ENCODE measurements around the gene TMPRSS13. TPM values are rescaled to one million over a fixed set of nuclear protein-coding genes. Genes with fewer than 3 reads are reported as not detected.

Gene TMPRSS13
- total RNA-seq, 3 donors from 2014 or later = 0.26 to 0.38 (median 0.38) TPM

DNA sequence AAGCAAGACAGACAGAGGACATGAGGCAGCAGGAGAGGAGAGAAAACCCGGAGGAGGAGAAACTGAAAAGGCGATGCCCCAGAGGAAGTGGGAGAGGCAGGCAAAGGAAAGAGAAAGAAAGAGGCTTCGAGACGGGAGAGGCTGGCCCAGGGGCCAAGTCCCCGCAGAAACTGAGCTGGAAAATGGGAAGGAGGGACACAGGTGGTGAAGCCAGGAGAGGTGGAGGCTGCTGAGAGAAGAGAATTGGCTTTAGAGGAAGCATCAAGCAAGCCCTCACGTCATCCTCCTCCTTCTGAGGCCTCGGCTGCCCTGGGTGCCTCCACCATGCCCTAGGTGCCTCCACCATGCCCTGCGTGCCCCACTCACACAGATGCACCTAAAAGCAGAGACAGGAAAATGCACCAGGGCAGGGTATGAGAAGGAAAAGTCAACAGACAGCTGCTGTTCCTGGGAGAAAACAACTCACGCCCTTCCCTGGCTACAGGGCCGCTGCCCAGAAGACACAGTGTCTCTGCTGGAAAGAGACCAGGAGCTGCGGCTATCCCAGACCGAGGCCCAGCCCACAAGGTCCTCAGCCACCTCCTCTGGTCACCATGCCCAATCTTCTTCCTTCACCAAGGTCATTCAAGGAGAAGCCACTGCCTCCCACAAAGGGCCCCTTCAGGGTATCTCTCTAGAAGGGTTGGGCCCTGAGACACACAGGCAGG lies 67.0 kb downstream of the TMPRSS13 start:
- DNase-seq (no peak), ATAC-seq (no peak)
- Mint-ChIP-seq H3K4me1 (ENCODE audit: low read depth) (no peaks in the 10 kb centered on the region), H3K9me3 (no peaks in the 10 kb centered on the region), H3K27me3 (ENCODE audit: low read depth) (peaks cover 10% of the 10 kb centered on the region), H3K4me3 (no peak overlapping the region), H3K36me3 (ENCODE audit: insufficient read depth) (no peaks in the 10 kb centered on the region)

DNA sequence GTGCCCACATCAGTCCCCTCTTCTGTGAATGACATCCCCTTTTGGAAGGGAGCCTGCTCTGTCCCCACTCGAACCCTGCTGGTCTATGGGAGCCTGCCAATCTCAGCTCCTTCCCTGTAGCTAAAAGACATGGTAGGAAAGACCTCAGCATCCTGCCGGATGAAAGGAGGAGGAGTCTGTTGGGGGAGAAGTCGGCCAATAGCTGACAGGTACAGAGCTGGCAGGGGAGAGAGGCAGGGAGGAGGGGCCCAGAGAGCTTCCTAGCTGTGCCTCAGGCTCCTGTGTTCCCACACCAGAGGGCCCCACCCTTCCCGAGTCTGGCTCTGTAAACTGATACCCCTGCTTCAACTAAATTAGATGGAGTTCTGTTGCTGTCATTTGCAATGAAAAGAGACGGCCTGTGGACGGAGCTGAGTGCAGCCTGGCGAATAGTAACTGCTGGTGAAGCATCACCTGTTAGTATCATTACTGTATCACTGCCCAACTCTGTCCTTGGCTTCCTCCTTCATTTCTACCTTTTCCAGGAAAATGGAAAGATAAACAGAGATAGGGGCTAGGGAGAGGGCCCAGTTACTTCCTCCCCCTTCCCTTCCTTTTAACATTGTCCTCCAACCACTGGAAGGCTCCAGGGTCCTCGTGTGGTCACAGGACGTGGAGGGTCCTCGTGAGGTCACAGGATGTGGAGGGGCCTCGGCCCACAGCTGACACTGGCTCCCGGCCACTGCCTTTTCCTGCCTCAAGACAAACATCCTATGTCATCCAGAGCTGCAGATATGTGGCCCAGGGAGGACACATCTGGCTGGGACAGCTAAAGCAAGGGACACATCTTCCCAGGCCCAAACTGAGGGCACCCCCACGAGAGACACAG lies 67.8 kb downstream of the TMPRSS13 start:
- Mint-ChIP-seq H3K36me3 (ENCODE audit: insufficient read depth) (no peaks in the 10 kb centered on the region), H3K4me3 (no peak overlapping the region), H3K27me3 (ENCODE audit: low read depth) (peaks cover 10% of the 10 kb centered on the region), H3K4me1 (ENCODE audit: low read depth) (no peaks in the 10 kb centered on the region), H3K9me3 (no peaks in the 10 kb centered on the region)
- DNase-seq (no peak), ATAC-seq (no peak)

DNA sequence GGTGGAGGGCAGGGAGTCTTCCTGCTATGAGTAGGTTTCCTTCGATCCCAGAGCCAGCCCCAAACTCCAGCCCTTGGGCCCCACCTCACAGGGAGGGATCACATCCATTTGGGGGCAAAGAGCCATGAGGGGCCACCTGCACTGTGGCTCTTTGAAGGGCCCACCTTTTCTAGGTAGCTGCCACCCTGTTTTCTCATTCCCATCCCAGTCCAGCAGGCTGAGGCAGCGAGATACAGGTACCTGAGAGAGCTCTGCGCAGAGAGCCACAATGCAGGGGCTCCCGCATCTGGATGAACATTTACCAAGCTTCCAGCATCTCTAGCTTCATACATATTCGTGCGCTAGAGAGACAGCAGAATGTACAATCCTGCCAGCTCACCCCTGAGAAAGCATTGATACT lies 69.1 kb downstream of the TMPRSS13 start:
- Mint-ChIP-seq H3K4me1 (ENCODE audit: low read depth) (no peaks in the 10 kb centered on the region), H3K4me3 (no peak overlapping the region), H3K36me3 (ENCODE audit: insufficient read depth) (no peaks in the 10 kb centered on the region), H3K27me3 (ENCODE audit: low read depth) (peaks cover 4% of the 10 kb centered on the region), H3K9me3 (no peaks in the 10 kb centered on the region)
- ATAC-seq (no peak), DNase-seq (no peak)

DNA sequence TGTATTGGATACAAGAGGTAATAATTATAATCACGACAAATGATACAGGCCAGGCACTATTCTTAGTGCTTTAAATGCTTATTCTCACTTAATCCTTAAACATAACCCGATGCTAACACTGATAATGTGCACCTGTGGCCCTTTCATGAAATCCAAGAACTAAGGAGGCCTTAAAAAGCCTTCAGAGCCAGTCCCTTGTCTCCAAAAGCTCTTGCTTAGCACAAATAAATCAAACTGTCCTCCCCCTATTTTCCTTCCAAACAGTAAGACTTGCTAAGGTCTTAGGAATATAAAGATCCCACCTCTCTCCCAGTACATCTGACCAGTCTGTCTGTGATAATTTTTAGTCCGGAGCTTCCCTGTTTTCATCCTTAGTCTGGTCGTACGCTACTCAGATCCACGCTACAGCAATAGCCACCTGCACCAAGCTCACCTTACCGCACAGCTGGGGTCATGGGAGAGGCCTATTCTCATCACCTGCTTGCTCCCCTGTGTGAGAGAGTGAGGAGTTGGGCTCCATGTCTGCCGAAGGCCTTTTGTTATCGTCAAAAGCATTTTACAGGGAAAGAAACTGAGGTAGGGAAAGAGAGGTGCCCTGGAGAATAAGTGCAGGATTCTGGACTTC lies 69.6 kb downstream of the TMPRSS13 start:
- Mint-ChIP-seq H3K4me1 (ENCODE audit: low read depth) (no peaks in the 10 kb centered on the region), H3K36me3 (ENCODE audit: insufficient read depth) (no peaks in the 10 kb centered on the region), H3K4me3 (no peak overlapping the region), H3K27me3 (ENCODE audit: low read depth) (no peaks in the 10 kb centered on the region), H3K9me3 (no peaks in the 10 kb centered on the region)
- ATAC-seq = no peak
- no peak for DNase-seq

DNA sequence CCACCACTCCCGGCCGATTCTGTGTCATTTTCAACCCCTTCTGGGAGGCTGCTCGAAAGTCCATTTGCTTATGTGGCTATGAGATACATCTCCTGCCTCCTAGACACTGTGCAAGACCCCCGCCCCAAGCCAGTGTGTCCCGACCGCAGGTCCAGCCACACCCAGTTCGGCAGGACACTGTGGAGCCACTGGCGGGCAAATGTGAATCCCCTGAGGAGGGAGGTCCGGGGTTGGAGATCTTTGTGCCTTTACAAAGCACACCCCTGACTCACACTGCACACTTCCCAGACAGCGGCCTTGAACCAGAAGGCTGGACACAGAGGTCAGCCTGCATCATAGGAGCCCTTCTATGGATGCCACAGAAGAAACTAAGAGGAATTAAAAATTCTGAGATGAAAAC lies 70.1 kb downstream of the TMPRSS13 start:
- no peak overlapping the region for H3K4me3 Mint-ChIP-seq
- no peak for DNase-seq
- ATAC-seq = no peak
- H3K36me3 Mint-ChIP-seq (ENCODE audit: insufficient read depth) = no peaks in the 10 kb centered on the region
- H3K4me1 Mint-ChIP-seq (ENCODE audit: low read depth) = no peaks in the 10 kb centered on the region
- no peaks in the 10 kb centered on the region for H3K9me3 Mint-ChIP-seq
- no peaks in the 10 kb centered on the region for H3K27me3 Mint-ChIP-seq (ENCODE audit: low read depth)

GRCh38 chr11:117857734-117858414 lies 71.3 kb downstream of the TMPRSS13 start:
- no peak overlapping the region for H3K4me3 Mint-ChIP-seq
- peaks cover 4% of the 10 kb centered on the region for H3K9me3 Mint-ChIP-seq
- H3K27me3 Mint-ChIP-seq (ENCODE audit: low read depth) = peaks cover under 1% of the 10 kb centered on the region

DNA sequence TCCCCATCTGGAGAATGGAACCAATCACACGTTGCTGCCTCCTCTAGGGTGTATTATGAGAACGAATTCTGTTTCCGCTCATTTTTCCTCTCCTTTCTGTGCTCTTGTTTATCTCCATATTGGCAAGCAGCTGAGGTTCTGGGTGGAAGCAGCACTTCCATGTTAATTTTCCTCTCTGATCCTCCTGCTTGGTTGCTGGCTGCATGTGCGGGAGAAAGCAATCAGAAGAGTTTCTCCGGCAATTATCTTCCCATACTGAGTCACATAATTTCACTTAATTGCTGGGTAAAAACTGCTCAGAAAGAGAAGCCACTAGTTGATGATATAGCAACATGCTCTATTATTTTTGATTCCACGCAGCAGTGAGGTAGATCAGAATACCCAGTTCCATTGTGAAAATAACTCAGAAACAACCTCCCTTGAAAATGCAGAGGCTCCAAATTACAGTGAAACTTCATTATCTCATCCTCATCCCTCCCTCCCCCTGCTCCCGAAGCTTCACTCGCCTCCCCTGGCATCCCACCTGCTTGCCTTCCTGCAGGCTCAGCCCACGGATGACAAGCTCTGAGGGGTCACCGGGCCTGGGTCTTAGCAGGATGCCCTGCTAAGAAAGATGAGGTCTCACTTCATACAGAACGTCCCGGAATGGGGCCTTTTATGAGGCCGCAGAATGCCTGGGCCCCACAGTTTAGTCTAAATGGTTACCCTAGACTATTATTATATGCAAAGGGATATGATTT lies 73.1 kb downstream of the TMPRSS13 start:
- no peak for DNase-seq
- H3K4me1 Mint-ChIP-seq (ENCODE audit: low read depth) = no peaks in the 10 kb centered on the region
- no peaks in the 10 kb centered on the region for H3K36me3 Mint-ChIP-seq (ENCODE audit: insufficient read depth)
- H3K4me3 Mint-ChIP-seq = no peak overlapping the region
- peaks cover 8% of the 10 kb centered on the region for H3K27me3 Mint-ChIP-seq (ENCODE audit: low read depth)
- ATAC-seq = no peak
- peaks cover 10% of the 10 kb centered on the region for H3K9me3 Mint-ChIP-seq

More at GRCh38 chr11:117857734-117858414, 71.3 kb downstream of the TMPRSS13 start:
- DNase-seq = no peak
- no peaks in the 10 kb centered on the region for H3K36me3 Mint-ChIP-seq (ENCODE audit: insufficient read depth)
- no peaks in the 10 kb centered on the region for H3K4me1 Mint-ChIP-seq (ENCODE audit: low read depth)
- ATAC-seq = no peak

GRCh38 chr11:117855186-117855845 lies 73.9 kb downstream of the TMPRSS13 start:
- Mint-ChIP-seq H3K36me3 (ENCODE audit: insufficient read depth) (no peaks in the 10 kb centered on the region), H3K27me3 (ENCODE audit: low read depth) (peaks cover 8% of the 10 kb centered on the region), H3K4me3 (no peak overlapping the region), H3K9me3 (peaks cover 10% of the 10 kb centered on the region), H3K4me1 (ENCODE audit: low read depth) (no peaks in the 10 kb centered on the region)
- DNase-seq = no peak
- ATAC-seq = no peak

DNA sequence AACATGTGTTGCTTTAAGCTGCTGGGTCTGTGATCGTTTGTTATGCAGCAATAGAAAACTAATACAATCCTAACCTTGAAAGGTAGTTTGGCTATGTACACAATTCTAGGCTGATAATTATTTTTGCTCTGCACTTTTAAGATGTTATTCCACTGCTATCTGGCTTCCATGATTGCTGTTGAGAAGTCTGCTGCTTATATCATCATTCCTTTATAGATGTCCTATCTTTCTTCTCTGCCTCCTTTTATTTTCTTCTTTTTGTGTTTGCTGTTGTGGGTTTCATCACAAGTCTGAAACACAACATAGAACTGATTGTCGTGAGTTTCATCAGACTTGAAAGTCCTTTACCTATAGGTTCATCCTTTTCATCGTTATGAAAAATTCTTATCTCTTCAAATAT lies 76.9 kb downstream of the TMPRSS13 start:
- ATAC-seq (no peak), DNase-seq (no peak)
- Mint-ChIP-seq H3K36me3 (ENCODE audit: insufficient read depth) (no peaks in the 10 kb centered on the region), H3K9me3 (peaks cover 10% of the 10 kb centered on the region), H3K4me1 (ENCODE audit: low read depth) (peaks cover 4% of the 10 kb centered on the region), H3K27me3 (ENCODE audit: low read depth) (peaks cover 8% of the 10 kb centered on the region), H3K4me3 (no peak overlapping the region)

GRCh38 chr11:117851852-117852251 lies 77.3 kb downstream of the TMPRSS13 start:
- Mint-ChIP-seq H3K4me1 (ENCODE audit: low read depth) (peaks cover 4% of the 10 kb centered on the region), H3K27me3 (ENCODE audit: low read depth) (peaks cover 8% of the 10 kb centered on the region), H3K36me3 (ENCODE audit: insufficient read depth) (no peaks in the 10 kb centered on the region), H3K4me3 (no peak overlapping the region), H3K9me3 (peaks cover 10% of the 10 kb centered on the region)
- DNase-seq (no peak), ATAC-seq (no peak)

- Mint-ChIP-seq H3K4me3 (no peak overlapping the region), H3K9me3 (peaks cover 10% of the 10 kb centered on the region), H3K36me3 (ENCODE audit: insufficient read depth) (no peaks in the 10 kb centered on the region), H3K4me1 (ENCODE audit: low read depth) (peaks cover 4% of the 10 kb centered on the region), H3K27me3 (ENCODE audit: low read depth) (peaks cover 8% of the 10 kb centered on the region)
- DNase-seq (no peak), ATAC-seq (no peak)
Observed at GRCh38 chr11:117851106-117851505, 78.1 kb downstream of the TMPRSS13 start.
